RPMI7951 (cell line): ENCODE measurements around the gene SMIM13. TPM values are rescaled to one million over a fixed set of nuclear protein-coding genes. Genes with fewer than 3 reads are reported as not detected.

Source experiments
- total RNA-seq: library from RNA; depleted of rRNA; stranded (reverse); fragments of >200 nt; shearing (Covaris generic); gene quantifications from 2 replicates; pipeline ENCODE4 v1.2.3, GENCODE V29; 2014; rRNA removed

Gene SMIM13
- total RNA-seq, 1 experiment from 2014 or later: 16.6 TPM

Other genes starting within 250 kb of the SMIM13 start
- gene GCM2, start 211.8 kb upstream of the SMIM13 start, total RNA-seq: not detected in 2 replicates
- 0.49 and 4.9 TPM in 2 replicates for gene SYCP2L, start 206.8 kb upstream of the SMIM13 start, total RNA-seq
- 0.59 and 1.2 TPM in 2 replicates for gene ELOVL2, start 49.5 kb upstream of the SMIM13 start, total RNA-seq
- not detected in 2 replicates for gene ERVFRD-1, start 17.9 kb downstream of the SMIM13 start, total RNA-seq
- gene NEDD9, start 138.8 kb downstream of the SMIM13 start, total RNA-seq: 8.1 and 11.5 TPM in 2 replicates